ENCODE data around the gene IMPA2.

The IMPA2 gene

DNA sequence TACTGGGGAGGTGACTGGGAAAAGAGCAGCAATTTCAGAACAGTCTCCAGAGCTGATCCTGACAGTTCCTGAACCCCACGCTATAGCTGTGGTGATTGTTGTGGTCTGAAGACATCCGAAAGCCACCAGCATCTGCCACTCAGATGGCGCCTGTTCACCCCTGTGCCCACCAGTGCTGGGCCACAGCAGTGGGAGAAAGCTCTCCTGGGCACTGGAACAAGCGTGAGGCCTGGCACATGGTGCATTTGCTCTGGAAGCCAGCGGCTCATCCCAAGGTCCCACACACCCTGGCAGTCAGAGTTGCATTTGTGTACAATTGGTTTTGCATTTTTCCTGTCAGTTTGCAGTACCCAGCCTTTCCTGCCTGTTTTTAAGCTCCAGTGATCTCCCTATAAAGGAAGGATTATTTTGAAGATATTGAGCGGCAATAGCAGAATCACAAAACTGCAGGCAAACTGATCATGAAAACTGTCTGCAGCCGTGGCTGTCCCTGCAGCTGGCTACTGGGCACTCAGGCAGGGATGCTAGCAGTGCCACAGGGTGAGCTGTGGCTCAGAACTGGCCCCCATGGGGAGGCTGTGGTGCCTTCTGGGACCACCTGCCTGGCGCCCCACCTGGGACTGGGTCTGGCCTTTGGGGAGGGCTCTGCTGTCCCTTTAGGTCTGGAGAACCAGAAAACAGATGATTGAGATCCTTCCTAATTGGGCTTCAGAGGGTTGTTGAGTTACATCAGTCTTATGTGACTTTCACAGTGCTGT lies 30.1 kb downstream of the IMPA2 start:
- H3K27me3 ChIP-seq: no peaks in the 10 kb centered on the region
- H3K9me3 ChIP-seq (replicated peaks in 1 of 11): no peaks in the 10 kb centered on the region
- H3K4me3 ChIP-seq: no peak overlapping the region
- no peak for TF ChIP-seq Cebpa-rat (IDR thresholded peaks at IDR 0.05)
- no peak overlapping the region for H3K4me2 ChIP-seq
- H3K27ac ChIP-seq: no peak overlapping the region
- H3K36me3 ChIP-seq: peaks cover 56 to 99% (median 93%) of the 10 kb centered on the region in 11 experiments
- H4K20me1 ChIP-seq: peaks cover 0 to 57% (median 6%) of the 10 kb centered on the region in 11 experiments; a peak in 9 of 22 replicates
- peaks cover 0 to 3% (median 0%) of the 10 kb centered on the region in 10 experiments; a peak in 1 of 20 replicates for H3K4me1 ChIP-seq
- H3K9ac ChIP-seq: no peak overlapping the region

DNA sequence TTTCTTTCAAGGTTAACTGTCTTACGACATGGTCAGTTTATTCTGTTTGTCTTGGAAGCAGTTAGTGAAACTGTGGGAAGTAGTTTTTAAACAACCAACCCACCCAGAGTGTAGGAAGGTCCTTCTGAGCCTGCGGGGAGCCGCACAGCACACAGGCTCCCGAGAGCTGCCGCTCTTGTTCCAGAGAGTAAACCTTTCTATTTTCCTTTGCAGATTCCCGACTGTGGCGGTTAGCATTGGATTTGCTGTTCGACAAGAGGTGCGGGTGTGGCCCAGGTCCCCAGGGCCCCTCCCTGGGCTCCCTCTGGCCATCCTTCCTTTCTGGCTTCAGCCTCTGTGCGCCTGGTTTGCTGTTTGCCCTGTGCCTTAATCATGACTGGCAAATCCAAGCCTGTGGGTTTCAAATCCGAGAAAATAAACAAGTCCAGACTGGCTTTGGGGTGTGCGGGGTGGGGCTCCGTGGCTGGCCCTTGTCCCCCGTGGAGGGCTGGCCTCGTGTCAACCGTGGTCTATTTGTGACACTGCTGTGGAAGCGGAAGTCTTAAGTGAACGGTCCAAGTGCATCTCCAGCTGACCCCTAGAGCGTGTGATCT lies 30.7 kb downstream of the IMPA2 start:
- H3K4me1 ChIP-seq: peaks cover 0 to 3% (median 0%) of the 10 kb centered on the region in 10 experiments; a peak in 1 of 20 replicates
- peaks cover 0 to 50% (median 6%) of the 10 kb centered on the region in 11 experiments; a peak in 8 of 22 replicates for H4K20me1 ChIP-seq
- H3K27ac ChIP-seq: no peak overlapping the region
- no peak overlapping the region for H3K4me2 ChIP-seq
- no peaks in the 10 kb centered on the region for H3K27me3 ChIP-seq
- H3K9ac ChIP-seq: no peak overlapping the region
- H3K9me3 ChIP-seq (replicated peaks in 1 of 11): no peaks in the 10 kb centered on the region
- TF ChIP-seq Cebpa-rat (IDR thresholded peaks at IDR 0.05): no peak
- H3K36me3 ChIP-seq: peaks cover 59 to 99% (median 93%) of the 10 kb centered on the region in 11 experiments
- no peak overlapping the region for H3K4me3 ChIP-seq

DNA sequence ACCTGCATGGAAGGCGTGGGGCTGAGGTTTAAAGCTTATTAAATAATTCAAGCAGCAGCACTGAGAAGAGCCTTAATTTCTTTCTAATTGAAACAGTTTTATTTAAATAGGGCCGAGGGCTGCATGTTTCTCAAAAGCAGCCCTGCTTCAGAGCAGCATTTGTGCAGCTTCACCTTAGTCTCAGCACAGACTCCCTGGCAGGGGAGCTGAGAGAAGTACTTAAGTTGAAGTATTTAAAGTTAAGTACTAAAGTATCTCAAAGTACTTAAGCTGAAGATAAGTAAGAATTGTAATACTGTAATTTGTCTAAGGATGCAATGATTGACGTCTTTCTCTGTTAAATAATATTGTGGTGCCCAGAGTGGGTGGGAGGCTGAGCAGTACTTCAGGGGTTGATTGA lies 31.4 kb downstream of the IMPA2 start:
- no peaks in the 10 kb centered on the region for H3K27me3 ChIP-seq
- peaks cover 66 to 100% (median 96%) of the 10 kb centered on the region in 11 experiments for H3K36me3 ChIP-seq
- no peak overlapping the region for H3K27ac ChIP-seq

DNA sequence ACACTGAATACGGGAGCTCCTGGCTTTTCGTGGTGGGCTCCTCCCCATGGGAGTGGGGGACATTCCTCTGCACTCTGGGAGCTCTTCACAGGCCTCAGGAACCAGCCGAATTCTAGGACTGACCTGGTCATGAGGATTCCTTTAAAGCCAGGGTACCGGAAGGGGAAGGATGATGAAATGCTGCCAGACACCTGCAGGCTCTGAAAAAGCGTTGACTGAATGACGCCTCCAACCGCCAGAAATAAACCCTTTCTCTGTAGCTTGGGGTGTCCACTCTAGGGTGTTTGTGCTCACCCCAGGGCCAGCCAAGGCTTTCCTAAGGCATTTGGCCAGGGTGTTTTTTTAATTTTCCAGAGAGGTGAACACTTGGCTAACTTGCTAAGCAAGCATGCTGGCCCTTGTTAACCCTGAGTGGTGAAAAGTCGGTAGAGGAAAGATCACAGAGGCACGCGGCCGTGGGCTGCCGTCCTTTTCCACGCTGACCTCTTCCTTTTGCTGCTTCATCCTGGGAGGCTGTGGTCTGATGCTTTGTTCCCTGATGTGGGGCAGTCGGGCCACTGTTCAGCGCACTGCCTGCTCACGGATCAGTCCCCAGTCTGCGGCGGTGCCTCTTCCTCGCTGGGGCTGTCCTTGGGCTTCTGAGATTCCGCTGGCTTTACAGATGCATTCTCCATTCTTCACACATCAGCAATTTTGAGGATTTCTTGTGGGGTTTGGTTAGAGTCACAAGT lies 32.0 kb downstream of the IMPA2 start:
- no peak for TF ChIP-seq Cebpa-rat (IDR thresholded peaks at IDR 0.05)
- Histone ChIP-seq H3K4me2 (no peak overlapping the region), H3K9me3 (replicated peaks in 1 of 11) (no peaks in the 10 kb centered on the region), H3K27ac (no peak overlapping the region), H3K36me3 (peaks cover 66 to 100% (median 96%) of the 10 kb centered on the region in 11 experiments), H4K20me1 (peaks cover 0 to 44% (median 6%) of the 10 kb centered on the region in 11 experiments; a peak in 8 of 22 replicates), H3K4me1 (peaks cover 0 to 3% (median 0%) of the 10 kb centered on the region in 10 experiments; a peak in 1 of 20 replicates), H3K9ac (no peak overlapping the region), H3K27me3 (no peaks in the 10 kb centered on the region), H3K4me3 (no peak overlapping the region)

More for the DNA sequence above, 31.4 kb downstream of the IMPA2 start:
- TF ChIP-seq Cebpa-rat (IDR thresholded peaks at IDR 0.05): no peak
- H3K4me1 ChIP-seq: peaks cover 0 to 3% (median 0%) of the 10 kb centered on the region in 10 experiments; a peak in 1 of 20 replicates
- H3K9ac ChIP-seq: no peak overlapping the region
- H3K4me3 ChIP-seq: no peak overlapping the region
- H4K20me1 ChIP-seq: peaks cover 0 to 49% (median 6%) of the 10 kb centered on the region in 11 experiments; a peak in 8 of 22 replicates
- no peak overlapping the region for H3K4me2 ChIP-seq
- H3K9me3 ChIP-seq (replicated peaks in 1 of 11): no peaks in the 10 kb centered on the region

DNA sequence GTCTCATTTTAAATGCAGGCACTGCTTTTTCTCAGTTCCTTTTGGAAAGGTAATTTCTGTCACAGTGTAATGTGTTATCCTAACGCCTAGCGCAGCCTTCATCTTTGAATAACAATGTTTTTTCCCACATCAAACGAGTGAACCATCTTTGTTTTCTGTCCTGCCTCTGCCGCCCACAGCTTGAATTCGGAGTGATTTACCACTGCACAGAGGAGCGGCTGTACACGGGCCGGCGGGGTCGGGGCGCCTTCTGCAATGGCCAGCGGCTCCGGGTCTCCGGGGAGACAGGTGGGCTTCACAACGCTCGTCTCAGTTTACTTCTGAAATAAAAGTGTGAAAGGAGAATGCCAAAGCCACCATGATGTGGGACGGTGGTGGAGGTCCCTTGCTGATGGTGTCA lies 32.8 kb downstream of the IMPA2 start:
- H3K4me1 ChIP-seq: peaks cover 0 to 3% (median 0%) of the 10 kb centered on the region in 10 experiments; a peak in 1 of 20 replicates

DNA sequence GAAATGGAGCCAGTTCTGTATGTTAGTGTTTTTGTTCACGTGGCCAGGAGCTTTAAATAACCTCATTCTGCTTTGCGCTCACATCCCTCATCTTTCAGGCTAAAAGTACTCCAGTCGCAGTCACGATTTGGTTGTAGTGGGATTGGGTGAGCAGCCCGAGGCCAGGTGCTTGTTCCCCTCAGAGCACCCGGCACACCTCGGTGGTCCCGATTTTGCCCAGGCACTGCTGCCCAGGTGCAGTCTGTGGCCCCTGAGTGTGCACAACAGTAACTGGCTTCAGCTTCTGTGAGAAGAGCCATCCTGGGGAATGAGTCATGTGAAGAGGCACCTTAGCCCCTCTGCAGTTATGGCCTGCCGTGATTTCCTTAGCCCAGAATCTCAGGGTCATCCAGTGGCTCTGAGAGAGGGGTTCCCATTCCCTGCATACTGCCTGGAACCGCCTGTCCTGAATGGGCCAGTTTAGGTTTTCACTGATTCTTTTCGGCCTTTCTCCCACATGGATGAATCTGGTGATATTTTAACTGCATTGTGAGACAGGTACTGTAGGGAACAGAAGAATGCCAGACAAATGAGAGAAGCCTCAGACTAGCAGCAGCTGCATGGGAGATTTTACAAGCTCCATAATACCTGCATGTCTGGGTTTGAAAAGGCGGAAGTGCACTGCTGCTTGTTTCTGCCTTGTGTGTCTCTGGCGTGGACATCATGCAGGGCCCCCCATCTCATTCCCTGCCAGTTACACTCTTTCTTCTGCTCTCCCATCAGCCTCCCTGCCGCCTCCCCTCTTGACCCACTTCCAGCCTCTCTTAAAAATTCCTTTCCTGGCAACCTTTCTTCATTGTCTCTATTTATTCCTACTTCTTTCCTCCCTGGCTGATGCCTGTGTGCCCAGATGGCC lies 33.5 kb downstream of the IMPA2 start:
- peaks cover 56 to 98% (median 95%) of the 10 kb centered on the region in 11 experiments for H3K36me3 ChIP-seq

More for the DNA sequence above, 32.8 kb downstream of the IMPA2 start:
- no peak overlapping the region for H3K4me2 ChIP-seq
- H3K9ac ChIP-seq: no peak overlapping the region
- no peak overlapping the region for H3K27ac ChIP-seq
- no peak for TF ChIP-seq Cebpa-rat (IDR thresholded peaks at IDR 0.05)
- peaks cover 0 to 36% (median under 1%) of the 10 kb centered on the region in 11 experiments; a peak in 7 of 22 replicates for H4K20me1 ChIP-seq
- peaks cover 61 to 99% (median 96%) of the 10 kb centered on the region in 11 experiments for H3K36me3 ChIP-seq
- H3K4me3 ChIP-seq: no peak overlapping the region
- no peaks in the 10 kb centered on the region for H3K9me3 ChIP-seq (replicated peaks in 1 of 11)
- no peaks in the 10 kb centered on the region for H3K27me3 ChIP-seq

DNA sequence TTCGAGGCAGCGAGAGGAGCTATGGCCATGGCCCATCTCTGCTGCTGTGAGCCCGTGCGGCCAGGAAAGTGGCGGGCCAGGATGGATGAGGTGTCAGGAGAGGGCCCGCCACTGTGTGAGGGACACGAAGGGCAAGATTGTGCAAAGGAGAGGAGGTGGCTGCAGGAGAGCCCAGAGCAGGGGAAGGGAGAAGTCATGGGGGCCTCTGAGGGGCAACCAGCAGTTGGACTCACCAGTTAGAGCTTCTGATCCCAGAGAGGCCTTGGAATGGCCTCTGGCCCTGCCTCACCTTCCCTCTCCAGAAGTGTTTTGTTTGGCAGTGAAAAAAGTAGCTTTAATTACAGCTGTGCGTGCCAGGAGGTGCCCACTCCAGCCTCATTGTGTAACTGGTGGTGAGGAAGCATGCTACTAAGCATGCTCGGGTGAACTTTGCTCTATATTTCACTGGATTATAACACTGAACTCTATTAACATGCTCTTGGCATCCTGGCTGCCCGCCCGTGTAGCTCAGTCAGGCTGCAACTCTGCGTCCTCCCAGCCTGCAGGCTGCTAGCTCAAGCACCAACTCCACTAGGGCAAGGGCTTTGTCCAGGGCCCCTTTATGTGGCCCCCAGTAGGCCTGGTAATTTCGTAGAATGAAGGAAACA lies 34.2 kb downstream of the IMPA2 start:
- Histone ChIP-seq H3K4me2 (no peak overlapping the region), H3K4me1 (peaks cover 0 to 8% (median 5%) of the 10 kb centered on the region in 10 experiments; a peak in 11 of 20 replicates), H3K4me3 (no peak overlapping the region), H3K27me3 (no peaks in the 10 kb centered on the region), H3K9ac (no peak overlapping the region), H4K20me1 (peaks cover 0 to 25% (median 0%) of the 10 kb centered on the region in 11 experiments; a peak in 6 of 22 replicates), H3K36me3 (peaks cover 48 to 99% (median 87%) of the 10 kb centered on the region in 11 experiments), H3K9me3 (replicated peaks in 1 of 11) (no peaks in the 10 kb centered on the region), H3K27ac (no peak overlapping the region)
- no peak for TF ChIP-seq Cebpa-rat (IDR thresholded peaks at IDR 0.05)

More for the DNA sequence above, 33.5 kb downstream of the IMPA2 start:
- Histone ChIP-seq H3K27ac (no peak overlapping the region), H3K27me3 (no peaks in the 10 kb centered on the region), H3K4me3 (no peak overlapping the region), H3K9ac (no peak overlapping the region), H3K4me1 (peaks cover 0 to 3% (median under 1%) of the 10 kb centered on the region in 10 experiments; a peak in 7 of 20 replicates), H3K4me2 (no peak overlapping the region), H3K9me3 (replicated peaks in 1 of 11) (no peaks in the 10 kb centered on the region), H4K20me1 (peaks cover 0 to 30% (median 0%) of the 10 kb centered on the region in 11 experiments; a peak in 6 of 22 replicates)
- no peak for TF ChIP-seq Cebpa-rat (IDR thresholded peaks at IDR 0.05)

DNA sequence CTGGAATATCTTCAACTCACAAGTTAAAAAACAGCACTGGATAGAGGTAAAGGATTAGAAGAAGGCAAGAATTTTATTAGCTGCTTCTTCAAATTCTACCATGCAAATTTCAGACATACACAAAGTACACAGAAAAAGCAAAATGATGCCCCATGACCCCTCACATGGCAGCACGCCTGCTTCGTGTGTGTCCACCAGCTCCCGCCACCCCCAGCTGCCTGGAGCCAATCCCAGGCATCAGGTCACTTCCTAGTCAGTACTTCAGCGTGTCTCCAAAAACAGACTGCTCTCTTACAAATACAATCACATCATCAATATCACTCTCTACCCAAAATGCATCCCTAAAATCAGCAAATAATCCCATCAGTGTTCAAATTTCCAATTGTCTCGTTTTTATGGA lies 35.8 kb downstream of the IMPA2 start:
- Histone ChIP-seq H3K36me3 (peaks cover 44 to 99% (median 83%) of the 10 kb centered on the region in 11 experiments), H3K4me1 (peaks cover 0 to 9% (median 5%) of the 10 kb centered on the region in 10 experiments; a peak in 11 of 20 replicates)

More for the DNA sequence above, 35.8 kb downstream of the IMPA2 start:
- Histone ChIP-seq H3K4me3 (no peak overlapping the region), H3K4me2 (no peak overlapping the region), H3K27me3 (no peaks in the 10 kb centered on the region), H3K9me3 (replicated peaks in 1 of 11) (no peaks in the 10 kb centered on the region), H3K27ac (no peak overlapping the region), H3K9ac (no peak overlapping the region), H4K20me1 (peaks cover 0 to 17% (median 0%) of the 10 kb centered on the region in 11 experiments; a peak in 4 of 22 replicates)
- TF ChIP-seq Cebpa-rat (IDR thresholded peaks at IDR 0.05): no peak
